Right lobe of liver (tissue), 6 donors: Measurements from ENCODE around the gene PRDM16. TPM values are rescaled to one million over a fixed set of nuclear protein-coding genes. Genes with fewer than 3 reads are reported as not detected.

Experiments used
- ATAC-seq, 4 donors: fragments of 200-7000 bp; cut with Tn5 transposase; one replicate each; pipeline ENCODE4 v1.9.1; 2020; ENCODE audit warnings: mild to moderate bottlenecking in 4 of 4, moderate library complexity in 4 of 4
- DNase-seq, 3 donors: peaks; one replicate each; pipeline ENCODE4 v3.0.0-alpha.2; 2020
- H3K27ac ChIP-seq, 3 donors: fragments of 200-600 bp; one replicate each; pipeline ENCODE4 v1.8.0; 2022
- H3K27me3 ChIP-seq, 2 donors: fragments of 200-600 bp; one replicate each; pipeline ENCODE4 v1.8.0; 2022
- H3K36me3 ChIP-seq, 4 donors: fragments of 200-600 bp; sonication (generic) in 1 of 4; one replicate each; pipeline versions ENCODE4 v1.5.1 to v1.8.0; 2017 to 2022; ENCODE audit warnings: control low read depth in 1 of 4
- H3K4me1 ChIP-seq, 4 donors: fragments of 200-600 bp; sonication (generic) in 1 of 4; one replicate each; pipeline versions ENCODE4 v1.5.1 to v1.8.0; 2017 to 2022; ENCODE audit warnings: control low read depth in 1 of 4
- H3K4me3 ChIP-seq, 3 donors: fragments of 200-600 bp; one replicate each; pipeline ENCODE4 v1.8.0; 2022
- H3K9me3 ChIP-seq, 4 donors: fragments of 200-600 bp; sonication (generic) in 1 of 4; one replicate each; pipeline versions ENCODE4 v1.5.1 to v1.8.0; 2017 to 2022; ENCODE audit warnings: control low read depth in 1 of 4
- POLR2A ChIP-seq: fragments of 450-650 bp; IDR thresholded peaks from one replicate; pipeline ENCODE4 v1.6.1; 2017; ENCODE audit warnings: antibody characterized with exemption, mild to moderate bottlenecking
- WGBS: methylation state at CpG from one replicate; pipeline ENCODE4 v1.1.6; 2018; ENCODE audit warnings: low coverage, low lambda C conversion rate; ENCODE audit not compliant: insufficient coverage; ENCODE audit errors: missing lambda C conversion rate; 5-methylcytosine and 5-hydroxymethylcytosine counted together
- intact Hi-C, 2 donors: fragments of 100-400 bp; cut with DNase I; formaldehyde crosslinking; loops; one replicate each; pipeline versions ENCODE4 v1.11.2 to v1.14.1; 2022
- total RNA-seq, 6 experiments: library from RNA; depleted of rRNA in 2 of 6; stranded (reverse); fragments of >200 nt in 2 of 6; fragmentation: NEBNext Ultra II Directional in 3 of 6; extraction: Animal tissue kit (Norgen Biotek cat#: 25700) in 3 of 6; gene quantifications; one replicate each; pipeline versions ENCODE4 v1.1.0 to v1.2.4, GENCODE V29; 2016 to 2023
- TF ChIP-seq, protein P1 (sequence below), 4 donors: fragments of 200-600 bp in 3 of 4; fragments of 450-650 bp in 1 of 4; IDR thresholded peaks; one replicate each; pipeline versions ENCODE4 v1.5.1 to v1.8.0; 2016 to 2022; ENCODE audit warnings: antibody characterized with exemption in 4 of 4, mild to moderate bottlenecking in 2 of 4
- donor health status: DM: no; HTN: yes; CAD: no.
- donor health status: DM: no; HTN: no; CAD: no.
- donor health status: DM: no; HTN: no; CAD: no.
- donor health status: DM: no; HTN: yes; CAD: no.
- donor health status: DM: no; HTN: yes; CAD: no.

The PRDM16 gene
- total RNA-seq, 6 experiments from 2014 or later = 0.06 to 0.75 (median 0.28) TPM

DNA sequence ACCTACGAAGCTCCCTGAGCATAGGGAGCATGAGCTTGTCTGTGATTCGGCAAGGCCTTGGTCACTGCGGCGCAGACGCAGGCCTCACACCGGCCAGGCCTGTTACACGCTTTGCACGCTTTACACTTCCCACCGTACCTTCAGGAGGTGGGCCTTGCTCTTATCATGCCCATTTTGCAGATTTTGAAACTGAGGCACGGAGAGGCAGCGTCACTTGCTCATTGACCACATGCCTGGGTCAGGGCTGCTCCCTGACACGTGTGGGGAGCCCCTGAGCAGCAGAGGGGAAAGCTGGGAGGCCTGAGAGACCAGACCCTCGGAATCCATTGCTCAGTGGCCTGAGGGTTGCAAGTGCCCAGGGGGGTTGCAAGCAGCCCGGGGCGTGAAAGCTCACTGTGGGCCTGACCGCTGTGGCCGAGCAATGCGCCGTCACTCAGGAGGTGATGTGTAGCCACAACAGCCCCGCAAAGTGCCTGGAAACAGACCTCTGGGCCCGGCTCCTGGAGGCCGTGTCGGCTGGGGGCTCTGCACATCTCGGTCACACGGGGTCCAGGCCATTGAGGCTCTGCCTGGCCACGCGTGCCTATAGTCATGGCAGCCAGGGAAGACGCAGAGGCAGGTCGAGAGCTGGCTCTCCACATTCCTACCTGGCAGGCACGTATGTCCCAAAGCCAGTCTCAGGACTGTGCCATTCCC is 392.4 kb downstream of the PRDM16 start:
- intact Hi-C loops = no loop called here
- ATAC-seq (no peak), DNase-seq (peak in 1 of 3 donors; percentile 8)
- Histone ChIP-seq H3K4me3 (no peak overlapping the region), H3K4me1 (peaks cover 0 to 11% (median 0%) of the 10 kb centered on the region in 4 donors), H3K9me3 (no peaks in the 10 kb centered on the region), H3K27ac (no peak overlapping the region), H3K27me3 (no peaks in the 10 kb centered on the region), H3K36me3 (no peaks in the 10 kb centered on the region)
- 90% methylated on average over 11 of the region's 30 CpGs for WGBS
- no peak for TF ChIP-seq POLR2A
- TF ChIP-seq, protein P1, sequence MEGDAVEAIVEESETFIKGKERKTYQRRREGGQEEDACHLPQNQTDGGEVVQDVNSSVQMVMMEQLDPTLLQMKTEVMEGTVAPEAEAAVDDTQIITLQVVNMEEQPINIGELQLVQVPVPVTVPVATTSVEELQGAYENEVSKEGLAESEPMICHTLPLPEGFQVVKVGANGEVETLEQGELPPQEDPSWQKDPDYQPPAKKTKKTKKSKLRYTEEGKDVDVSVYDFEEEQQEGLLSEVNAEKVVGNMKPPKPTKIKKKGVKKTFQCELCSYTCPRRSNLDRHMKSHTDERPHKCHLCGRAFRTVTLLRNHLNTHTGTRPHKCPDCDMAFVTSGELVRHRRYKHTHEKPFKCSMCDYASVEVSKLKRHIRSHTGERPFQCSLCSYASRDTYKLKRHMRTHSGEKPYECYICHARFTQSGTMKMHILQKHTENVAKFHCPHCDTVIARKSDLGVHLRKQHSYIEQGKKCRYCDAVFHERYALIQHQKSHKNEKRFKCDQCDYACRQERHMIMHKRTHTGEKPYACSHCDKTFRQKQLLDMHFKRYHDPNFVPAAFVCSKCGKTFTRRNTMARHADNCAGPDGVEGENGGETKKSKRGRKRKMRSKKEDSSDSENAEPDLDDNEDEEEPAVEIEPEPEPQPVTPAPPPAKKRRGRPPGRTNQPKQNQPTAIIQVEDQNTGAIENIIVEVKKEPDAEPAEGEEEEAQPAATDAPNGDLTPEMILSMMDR (IDR thresholded peaks at IDR 0.05) = no peak

DNA sequence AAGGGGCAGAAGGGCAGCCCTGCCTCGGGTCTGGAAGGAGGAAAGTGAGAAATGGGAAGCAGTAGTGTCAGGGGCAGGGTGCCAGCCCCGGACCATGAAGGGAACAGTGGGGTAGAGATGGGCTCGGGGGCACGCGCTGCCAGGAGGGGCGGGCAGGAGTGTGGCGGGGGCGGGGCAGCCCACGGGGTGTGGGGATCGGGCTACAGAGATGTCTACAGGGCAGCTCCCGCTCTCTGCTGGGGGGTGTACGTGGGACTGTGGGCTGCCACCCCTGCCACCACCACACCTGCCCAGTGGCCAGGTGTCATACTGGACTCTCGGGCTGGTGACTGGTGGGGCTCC is 392.9 kb downstream of the PRDM16 start:
- no peaks in the 10 kb centered on the region for H3K9me3 ChIP-seq
- H3K4me1 ChIP-seq = peaks cover 0 to 11% (median 0%) of the 10 kb centered on the region in 4 donors
- no peak overlapping the region for H3K27ac ChIP-seq
- WGBS = 96% methylated on average over 5 of the region's 13 CpGs
- H3K4me3 ChIP-seq = no peak overlapping the region
- TF ChIP-seq, protein P1 (IDR thresholded peaks at IDR 0.05) = no peak
- TF ChIP-seq POLR2A = no peak
- DNase-seq = peak in 1 of 3 donors; percentile 8
- no peaks in the 10 kb centered on the region for H3K27me3 ChIP-seq
- no peak for ATAC-seq
- H3K36me3 ChIP-seq = no peaks in the 10 kb centered on the region
- intact Hi-C loops = no loop called here

DNA sequence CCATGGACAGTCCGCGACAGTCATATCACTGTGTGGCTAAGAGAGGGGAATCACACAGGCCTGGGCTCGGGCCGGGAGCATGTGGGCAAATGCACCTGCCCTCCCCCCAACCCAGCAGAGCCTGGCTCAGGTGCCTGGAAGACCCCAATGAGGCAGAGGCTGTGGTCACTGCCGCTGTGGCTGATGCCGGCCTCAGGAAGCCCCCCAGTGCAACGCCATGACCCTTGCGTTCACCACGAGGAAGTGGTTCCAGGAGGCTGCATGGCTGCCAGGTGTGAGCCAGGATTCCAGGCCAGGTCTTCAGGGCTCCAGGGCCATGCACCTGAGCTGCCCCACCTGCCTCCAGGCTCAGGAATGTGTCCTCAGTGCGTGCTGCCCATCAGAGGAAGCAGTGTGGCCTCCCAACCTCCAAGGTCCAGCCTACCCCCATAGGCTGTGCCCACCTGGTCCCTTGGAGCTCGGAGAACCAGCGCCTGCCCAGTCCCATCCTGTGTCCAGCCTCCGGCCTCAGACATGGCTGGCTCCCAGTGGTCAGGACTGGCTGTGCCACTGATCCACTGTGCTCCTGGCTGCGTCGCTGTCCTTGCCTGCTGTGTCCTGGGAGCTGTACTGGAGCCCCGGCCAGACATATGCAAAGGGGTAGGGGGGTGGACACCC is 393.5 kb downstream of the PRDM16 start:
- no CpG with 5 or more reads among the region's 16 CpGs for WGBS
- no peaks in the 10 kb centered on the region for H3K9me3 ChIP-seq

DNA sequence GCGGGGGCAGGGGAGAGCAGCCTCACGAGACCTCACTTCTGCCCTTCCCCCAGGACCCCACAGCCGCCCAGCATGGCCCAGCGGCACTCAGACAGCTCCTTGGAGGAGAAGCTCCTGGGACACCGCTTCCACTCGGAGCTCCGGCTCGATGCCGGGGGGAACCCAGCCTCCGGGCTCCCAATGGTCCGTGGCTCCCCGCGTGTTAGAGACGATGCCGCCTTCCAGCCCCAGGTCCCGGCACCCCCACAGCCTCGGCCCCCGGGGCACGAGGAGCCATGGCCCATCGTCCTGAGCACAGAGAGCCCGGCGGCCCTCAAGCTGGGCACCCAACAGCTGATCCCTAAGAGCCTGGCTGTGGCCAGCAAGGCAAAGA is 394.0 kb downstream of the PRDM16 start:
- Histone ChIP-seq H3K4me1 (peaks cover 0 to 11% (median 0%) of the 10 kb centered on the region in 4 donors), H3K36me3 (no peaks in the 10 kb centered on the region), H3K4me3 (no peak overlapping the region), H3K27ac (no peak overlapping the region), H3K27me3 (no peaks in the 10 kb centered on the region), H3K9me3 (no peaks in the 10 kb centered on the region)
- no peak for ATAC-seq
- peak in 1 of 3 donors; percentile 8 for DNase-seq
- TF ChIP-seq, protein P1 (IDR thresholded peaks at IDR 0.05) = no peak
- TF ChIP-seq POLR2A = no peak
- WGBS = no CpG with 5 or more reads among the region's 22 CpGs
- intact Hi-C loops = no loop called here

More for the DNA sequence above, 393.5 kb downstream of the PRDM16 start:
- intact Hi-C loops = no loop called here
- DNase-seq = peak in 2 of 3 donors; percentile 7 to 46
- H3K36me3 ChIP-seq = no peaks in the 10 kb centered on the region
- no peak overlapping the region for H3K4me3 ChIP-seq
- TF ChIP-seq POLR2A = no peak
- TF ChIP-seq, protein P1 (IDR thresholded peaks at IDR 0.05) = no peak
- no peaks in the 10 kb centered on the region for H3K27me3 ChIP-seq
- no peak for ATAC-seq
- peaks cover 0 to 11% (median 0%) of the 10 kb centered on the region in 4 donors for H3K4me1 ChIP-seq
- no peak overlapping the region for H3K27ac ChIP-seq
